GM23338 (cell line): ENCODE measurements around the gene APC2. TPM values are rescaled to one million over a fixed set of nuclear protein-coding genes. Genes with fewer than 3 reads are reported as not detected.

ENCODE experiments used
- ATAC-seq: fragments of 200-7000 bp; cut with Tn5 transposase; 3 replicates; pipeline ENCODE4 v1.9.1; 2020
- DNase-seq: peaks from one replicate; pipeline ENCODE4 v3.0.0-alpha.2; 2015; ENCODE audit warnings: low spot score
- H2AFZ ChIP-seq: fragments of 200-600 bp; sonication (generic); 2 replicates; pipeline ENCODE4 v1.8.0; 2016; ENCODE audit warnings: antibody characterized with exemption, mild to moderate bottlenecking, moderate library complexity
- H3F3A ChIP-seq: fragments of 200-600 bp; sonication (generic); replicated peaks from 2 replicates; pipeline ENCODE4 v1.8.0; 2017; ENCODE audit warnings: antibody characterized with exemption, mixed run types, low read depth
- H3K27ac ChIP-seq: fragments of 200-600 bp; sonication (generic); 2 replicates; pipeline ENCODE4 v1.6.1; 2016; ENCODE audit warnings: low read depth
- H3K27me3 ChIP-seq: fragments of 200-600 bp; sonication (generic); 2 replicates; pipeline ENCODE4 v1.8.0; 2016; ENCODE audit warnings: mild to moderate bottlenecking, mixed run types, moderate library complexity; ENCODE audit not compliant: insufficient read depth
- H3K36me3 ChIP-seq: fragments of 200-600 bp; sonication (generic); 2 replicates; pipeline ENCODE4 v1.8.0; 2016; ENCODE audit warnings: mild to moderate bottlenecking; ENCODE audit not compliant: insufficient read depth
- H3K4me1 ChIP-seq: fragments of 200-600 bp; sonication (generic); 2 replicates; pipeline ENCODE4 v1.8.0; 2016; ENCODE audit warnings: mild to moderate bottlenecking, moderate library complexity; ENCODE audit not compliant: insufficient read depth
- H3K4me2 ChIP-seq: fragments of 200-600 bp; sonication (generic); 2 replicates; pipeline ENCODE4 v1.7.1; 2017; ENCODE audit warnings: mixed run types
- H3K4me3 ChIP-seq: fragments of 200-600 bp; sonication (generic); 2 replicates; pipeline ENCODE4 v1.6.1; 2016; ENCODE audit warnings: mixed run types
- H3K79me2 ChIP-seq: fragments of 200-600 bp; sonication (generic); replicated peaks from 2 replicates; pipeline ENCODE4 v1.8.0; 2017; ENCODE audit warnings: mild to moderate bottlenecking; ENCODE audit not compliant: insufficient read depth
- H3K9me2 ChIP-seq: fragments of 200-600 bp; sonication (generic); 2 replicates; pipeline ENCODE4 v1.8.0; 2017; ENCODE audit not compliant: insufficient read depth
- H4K20me1 ChIP-seq: fragments of 200-600 bp; sonication (generic); replicated peaks from 2 replicates; pipeline ENCODE4 v1.8.0; 2017; ENCODE audit warnings: mild to moderate bottlenecking; ENCODE audit not compliant: insufficient read depth
- H3K27ac Mint-ChIP-seq: 2 replicates; pipeline ENCODE4 v1.8.0; 2020; ENCODE audit warnings: inconsistent platforms, mild to moderate bottlenecking, moderate library complexity, mixed read lengths
- H3K27me3 Mint-ChIP-seq: 3 replicates; pipeline ENCODE4 v1.8.0; 2022; ENCODE audit warnings: low read depth, mild to moderate bottlenecking, moderate library complexity, mixed read lengths, inconsistent platforms; ENCODE audit not compliant: insufficient read depth, poor library complexity
- H3K36me3 Mint-ChIP-seq: 3 replicates; pipeline ENCODE4 v1.8.0; 2021; ENCODE audit warnings: low read depth, mild to moderate bottlenecking, inconsistent platforms, moderate library complexity, mixed read lengths
- H3K4me1 Mint-ChIP-seq: 3 replicates; pipeline ENCODE4 v1.8.0; 2020; ENCODE audit warnings: mild to moderate bottlenecking, inconsistent platforms, mixed read lengths
- H3K4me3 Mint-ChIP-seq: 3 replicates; pipeline ENCODE4 v1.8.0; 2021; ENCODE audit warnings: moderate library complexity, mild to moderate bottlenecking, inconsistent platforms, mixed read lengths
- H3K9me3 Mint-ChIP-seq: 3 replicates; pipeline ENCODE4 v1.8.0; 2020; ENCODE audit warnings: moderate library complexity, mild to moderate bottlenecking, inconsistent platforms, mixed read lengths
- CREB1 ChIP-seq: fragments of 250-450 bp; sonication (Bioruptor Pico); IDR thresholded peaks from 2 replicates; pipeline ENCODE4 v1.5.0; 2020; ENCODE audit warnings: low read depth, mild to moderate bottlenecking, moderate library complexity
- EZH2phosphoT487 ChIP-seq: fragments of 200-600 bp; sonication (generic); IDR thresholded peaks from one replicate; pipeline ENCODE4 v1.8.1; 2018; ENCODE audit warnings: antibody characterized with exemption; ENCODE audit not compliant: unreplicated experiment
- JUNB ChIP-seq: IDR thresholded peaks from one replicate; pipeline ENCODE4 v1.6.1; 2016; ENCODE audit warnings: antibody characterized with exemption; ENCODE audit not compliant: unreplicated experiment
- POLR2AphosphoS5 ChIP-seq: IDR thresholded peaks from 2 replicates; pipeline ENCODE4 v1.6.1; 2016; ENCODE audit warnings: antibody characterized with exemption, low read depth
- STAT1 ChIP-seq: IDR thresholded peaks from one replicate; pipeline ENCODE4 v1.6.1; 2016; ENCODE audit warnings: antibody characterized with exemption; ENCODE audit not compliant: unreplicated experiment
- ZNF114 ChIP-seq: fragments of 250-450 bp; sonication (Bioruptor Pico); IDR thresholded peaks from 2 replicates; pipeline ENCODE4 v1.5.0; 2020; ENCODE audit warnings: mild to moderate bottlenecking, moderate library complexity
- ZNF331 ChIP-seq: fragments of 250-450 bp; sonication (Bioruptor Pico); IDR thresholded peaks from 2 replicates; pipeline ENCODE4 v1.5.0; 2020; ENCODE audit warnings: low read depth, mild to moderate bottlenecking, moderate library complexity
- polyA plus RNA-seq: library from polyadenylated mRNA; unstranded; fragments of >200 nt; fragmentation: Nextera tagmentation; extraction: Ambion mirVana; gene quantifications from 2 replicates; pipeline ENCODE4 v1.2.1, GENCODE V29; 2016
- total RNA-seq: library from RNA; depleted of rRNA; stranded (reverse); fragments of >200 nt; shearing (Covaris generic); gene quantifications from 2 replicates; pipeline ENCODE4 v1.2.3, GENCODE V29; 2014
- TF ChIP-seq, protein P1 (sequence below): IDR thresholded peaks from one replicate; pipeline ENCODE4 v1.6.1; 2018; ENCODE audit warnings: antibody characterized with exemption; ENCODE audit not compliant: unreplicated experiment

The APC2 gene
- total and polyA plus RNA-seq, 2 experiments from 2014 or later = 1.4 to 18.3 TPM

DNA sequence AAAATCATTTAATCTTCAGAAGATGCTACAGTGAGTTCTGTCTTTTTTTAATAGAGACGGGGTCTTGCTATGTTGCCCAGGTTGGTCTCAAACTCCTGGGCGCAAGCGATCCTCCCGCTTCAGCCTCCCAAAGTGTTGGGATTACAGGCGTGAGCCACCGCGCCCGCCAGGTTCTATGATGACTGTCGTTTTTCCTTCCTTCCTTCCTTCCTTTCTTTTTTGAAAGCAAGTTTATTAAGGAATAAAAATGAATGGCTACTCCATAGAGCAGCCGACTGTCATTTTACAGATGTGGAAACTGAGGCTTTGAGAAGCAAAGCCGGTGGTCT, 48.1 kb upstream of the APC2 start:
- Histone ChIP-seq H2AFZ (0 out of 2 replicates have a peak overlapping the region, but pooled peaks have one; percentile 74), H3K79me2 (no peaks in the 10 kb centered on the region), H4K20me1 (no peaks in the 10 kb centered on the region; the same call in 1 of the 2 replicates), H3K4me2 (peak overlapping the region; percentile 86), H3K27me3 (peaks cover 6% of the 10 kb centered on the region; the same call in 1 of the 2 replicates), H3K4me1 (no peaks in the 10 kb centered on the region; the same call in 1 of the 2 replicates), H3F3A (peaks cover 10% of the 10 kb centered on the region; the same call in 1 of the 2 replicates), H3K36me3 (no peaks in the 10 kb centered on the region), H3K27ac (no peak overlapping the region), H3K4me3 (peak overlapping the region; percentile 70), H3K9me2 (no peaks in the 10 kb centered on the region)
- no peaks in the 10 kb centered on the region; the same call in 2 of the 3 replicates for H3K36me3 Mint-ChIP-seq
- H3K4me1 Mint-ChIP-seq = peaks cover 10% of the 10 kb centered on the region
- H3K27me3 Mint-ChIP-seq = peaks cover 13% of the 10 kb centered on the region
- H3K27ac Mint-ChIP-seq = no peak overlapping the region
- ATAC-seq (no peak), DNase-seq (no peak)
- H3K4me3 Mint-ChIP-seq = peak overlapping the region; percentile 63
- TF ChIP-seq EZH2phosphoT487 (no peak), STAT1 (no peak), CREB1 (CRISPR knock-in tag) (no peak)
- TF ChIP-seq, protein P1, sequence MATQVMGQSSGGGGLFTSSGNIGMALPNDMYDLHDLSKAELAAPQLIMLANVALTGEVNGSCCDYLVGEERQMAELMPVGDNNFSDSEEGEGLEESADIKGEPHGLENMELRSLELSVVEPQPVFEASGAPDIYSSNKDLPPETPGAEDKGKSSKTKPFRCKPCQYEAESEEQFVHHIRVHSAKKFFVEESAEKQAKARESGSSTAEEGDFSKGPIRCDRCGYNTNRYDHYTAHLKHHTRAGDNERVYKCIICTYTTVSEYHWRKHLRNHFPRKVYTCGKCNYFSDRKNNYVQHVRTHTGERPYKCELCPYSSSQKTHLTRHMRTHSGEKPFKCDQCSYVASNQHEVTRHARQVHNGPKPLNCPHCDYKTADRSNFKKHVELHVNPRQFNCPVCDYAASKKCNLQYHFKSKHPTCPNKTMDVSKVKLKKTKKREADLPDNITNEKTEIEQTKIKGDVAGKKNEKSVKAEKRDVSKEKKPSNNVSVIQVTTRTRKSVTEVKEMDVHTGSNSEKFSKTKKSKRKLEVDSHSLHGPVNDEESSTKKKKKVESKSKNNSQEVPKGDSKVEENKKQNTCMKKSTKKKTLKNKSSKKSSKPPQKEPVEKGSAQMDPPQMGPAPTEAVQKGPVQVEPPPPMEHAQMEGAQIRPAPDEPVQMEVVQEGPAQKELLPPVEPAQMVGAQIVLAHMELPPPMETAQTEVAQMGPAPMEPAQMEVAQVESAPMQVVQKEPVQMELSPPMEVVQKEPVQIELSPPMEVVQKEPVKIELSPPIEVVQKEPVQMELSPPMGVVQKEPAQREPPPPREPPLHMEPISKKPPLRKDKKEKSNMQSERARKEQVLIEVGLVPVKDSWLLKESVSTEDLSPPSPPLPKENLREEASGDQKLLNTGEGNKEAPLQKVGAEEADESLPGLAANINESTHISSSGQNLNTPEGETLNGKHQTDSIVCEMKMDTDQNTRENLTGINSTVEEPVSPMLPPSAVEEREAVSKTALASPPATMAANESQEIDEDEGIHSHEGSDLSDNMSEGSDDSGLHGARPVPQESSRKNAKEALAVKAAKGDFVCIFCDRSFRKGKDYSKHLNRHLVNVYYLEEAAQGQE = no peak
- no peaks in the 10 kb centered on the region for H3K9me3 Mint-ChIP-seq

DNA sequence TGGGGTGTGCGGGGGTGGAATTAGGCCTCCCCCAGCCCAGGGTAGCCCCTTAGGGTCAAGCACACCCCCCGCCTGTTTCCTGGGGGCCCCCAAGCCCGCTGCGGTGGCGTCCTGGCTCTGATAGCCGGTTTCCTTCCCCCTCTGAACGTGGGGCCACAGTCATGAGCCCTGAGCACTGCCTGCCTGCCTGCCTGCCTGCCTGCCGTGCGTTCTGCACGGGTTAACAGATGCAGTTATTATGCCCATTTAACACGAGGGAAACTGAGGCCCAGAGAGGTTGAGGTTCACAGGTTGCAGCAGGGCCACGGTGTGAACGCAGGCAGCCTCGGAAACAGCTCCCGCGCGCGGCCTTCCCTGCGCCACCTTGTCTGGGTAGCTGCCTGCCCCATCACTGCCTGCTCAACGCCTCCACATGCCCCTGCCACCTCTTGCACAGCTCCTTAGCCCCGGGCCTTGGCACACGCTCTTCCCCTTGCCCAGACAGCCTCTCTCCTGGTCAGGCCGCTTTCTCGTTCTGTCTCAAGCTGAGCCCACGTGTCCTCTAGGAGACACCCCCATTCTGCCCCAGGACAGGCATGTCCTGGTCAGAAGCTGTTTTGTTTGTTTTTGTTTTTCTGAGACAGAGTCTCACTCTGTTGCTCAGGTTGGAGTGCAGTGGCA, 47.4 kb upstream of the APC2 start:
- Mint-ChIP-seq H3K4me1 (peaks cover 10% of the 10 kb centered on the region), H3K27ac (no peak overlapping the region), H3K27me3 (peaks cover 13% of the 10 kb centered on the region), H3K36me3 (no peaks in the 10 kb centered on the region; the same call in 2 of the 3 replicates), H3K9me3 (no peaks in the 10 kb centered on the region), H3K4me3 (peak overlapping the region; percentile 55)
- peaks cover 6% of the 10 kb centered on the region; the same call in 1 of the 2 replicates for H3K27me3 ChIP-seq
- no peak for DNase-seq
- peaks cover 10% of the 10 kb centered on the region; the same call in 1 of the 2 replicates for H3F3A ChIP-seq
- no peak overlapping the region for H3K27ac ChIP-seq
- no peaks in the 10 kb centered on the region; the same call in 1 of the 2 replicates for H4K20me1 ChIP-seq
- no peak overlapping the region for H3K4me3 ChIP-seq
- H3K9me2 ChIP-seq = no peaks in the 10 kb centered on the region
- no peak overlapping the region for H3K4me2 ChIP-seq
- no peak overlapping the region for H2AFZ ChIP-seq
- no peaks in the 10 kb centered on the region; the same call in 1 of the 2 replicates for H3K4me1 ChIP-seq
- H3K36me3 ChIP-seq = no peaks in the 10 kb centered on the region
- no peak for ATAC-seq
- H3K79me2 ChIP-seq = no peaks in the 10 kb centered on the region
- TF ChIP-seq JUNB (no peak), ZNF114 (CRISPR knock-in tag) (no peak), EZH2phosphoT487 (no peak), ZNF331 (CRISPR knock-in tag) (no peak), POLR2AphosphoS5 (no peak)
- TF ChIP-seq, protein P1 = no peak
